CD4-positive, alpha-beta T cell treated with Interleukin-4 for 4 hours (primary cell): Measurements from ENCODE around the gene ATP5IF1.

Source experiments
- DNase-seq: peaks from one replicate; pipeline ENCODE4 v3.0.0-alpha.2; 2020

Gene ATP5IF1

GRCh38 chr1:28267633-28268032, 31.7 kb downstream of the ATP5IF1 start:
- no peak for DNase-seq

GRCh38 chr1:28269529-28269928, 33.6 kb downstream of the ATP5IF1 start:
- DNase-seq = no peak

DNA sequence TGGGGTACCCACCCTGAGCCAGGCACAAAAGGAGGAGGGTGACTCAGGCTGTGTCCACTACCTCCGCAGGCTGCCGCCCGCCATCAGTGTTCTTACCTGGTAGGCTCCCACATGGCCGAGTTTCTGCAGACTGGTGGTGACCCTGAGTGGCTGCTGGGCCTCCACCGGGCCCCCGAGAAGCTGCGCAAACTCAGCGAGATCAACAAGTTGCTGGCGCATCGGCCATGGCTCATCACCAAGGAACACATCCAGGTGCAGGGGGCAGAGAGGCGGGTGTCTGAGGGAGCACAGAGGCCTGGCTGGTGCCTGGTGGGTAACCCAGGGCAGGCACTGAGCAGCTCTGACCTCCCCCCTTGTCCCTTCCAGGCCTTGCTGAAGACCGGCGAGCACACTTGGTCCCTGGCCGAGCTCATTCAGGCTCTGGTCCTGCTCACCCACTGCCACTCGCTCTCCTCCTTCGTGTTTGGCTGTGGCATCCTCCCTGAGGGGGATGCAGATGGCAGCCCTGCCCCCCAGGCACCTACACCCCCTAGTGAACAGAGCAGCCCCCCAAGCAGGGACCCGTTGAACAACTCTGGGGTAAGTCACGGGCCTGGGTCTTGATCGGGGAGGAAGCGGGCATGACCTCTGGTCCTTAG, 36.4 kb downstream of the ATP5IF1 start:
- DNase-seq = no peak

GRCh38 chr1:28273216-28273860, 37.4 kb downstream of the ATP5IF1 start:
- DNase-seq = no peak

- no peak for DNase-seq
Measured at GRCh38 chr1:28278763-28279162, 42.8 kb downstream of the ATP5IF1 start.

- DNase-seq = no peak
Measured at GRCh38 chr1:28279721-28280120, 43.8 kb downstream of the ATP5IF1 start.

DNA sequence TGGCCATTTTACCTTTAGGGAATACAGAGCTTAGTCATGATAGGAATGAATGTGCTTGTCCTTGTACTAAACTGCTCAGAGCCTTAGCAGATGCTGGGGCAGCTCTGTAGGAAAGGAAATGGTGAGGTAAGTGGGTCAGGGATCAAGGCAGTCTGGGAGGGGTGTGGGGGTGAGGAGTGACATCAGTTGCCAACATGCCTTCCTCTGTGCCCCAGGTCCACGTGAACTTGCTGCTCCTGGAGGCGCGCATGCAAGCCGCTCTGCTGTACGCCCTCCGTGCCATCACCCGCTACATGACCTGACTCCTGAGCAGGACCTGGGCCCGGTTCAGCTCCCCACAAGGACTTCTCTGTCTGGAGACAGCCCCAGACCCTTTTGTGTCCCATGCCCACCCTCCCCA, 44.6 kb downstream of the ATP5IF1 start:
- DNase-seq = no peak

- DNase-seq = no peak
Measured at GRCh38 chr1:28280977-28281381, 45.1 kb downstream of the ATP5IF1 start.

DNA sequence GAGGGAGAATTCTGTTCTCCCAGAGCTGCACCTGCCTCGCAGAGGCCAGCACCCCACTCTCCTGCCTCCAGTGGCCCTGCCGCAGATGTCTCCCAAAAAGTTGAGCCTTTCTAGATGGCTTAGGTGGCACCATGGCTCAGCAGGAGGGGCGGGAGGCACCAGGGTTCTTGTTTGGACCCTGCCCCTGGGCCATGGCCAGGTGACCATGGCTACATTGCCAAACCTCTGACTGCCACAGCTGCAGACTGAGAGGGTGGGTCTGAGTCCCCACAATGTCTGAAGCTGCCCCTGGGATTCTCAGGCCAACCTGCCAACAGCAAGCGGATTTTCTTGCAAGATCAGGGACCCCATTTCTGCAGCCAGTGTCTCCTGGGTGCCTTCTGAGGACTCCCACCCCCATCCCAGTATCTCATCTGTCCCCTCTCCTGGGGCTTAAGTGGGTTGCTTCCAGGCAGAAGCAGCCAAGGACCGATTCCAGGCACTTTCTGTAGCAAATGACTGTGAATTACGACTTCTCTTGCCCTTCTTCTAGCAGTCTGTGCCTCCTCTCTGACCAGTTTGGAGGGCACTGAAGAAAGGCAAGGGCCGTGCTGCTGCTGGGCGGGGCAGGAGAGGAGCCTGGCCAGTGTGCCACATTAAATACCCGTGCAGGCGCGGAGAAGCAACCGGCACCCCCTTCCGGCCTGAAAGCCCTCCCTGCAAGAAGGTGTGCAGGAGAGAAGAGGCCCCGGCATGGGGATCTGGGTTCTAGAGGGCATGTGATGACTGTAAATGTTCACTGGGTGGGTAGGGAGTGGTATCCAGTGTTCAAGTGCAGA, 45.9 kb downstream of the ATP5IF1 start:
- DNase-seq = no peak

DNA sequence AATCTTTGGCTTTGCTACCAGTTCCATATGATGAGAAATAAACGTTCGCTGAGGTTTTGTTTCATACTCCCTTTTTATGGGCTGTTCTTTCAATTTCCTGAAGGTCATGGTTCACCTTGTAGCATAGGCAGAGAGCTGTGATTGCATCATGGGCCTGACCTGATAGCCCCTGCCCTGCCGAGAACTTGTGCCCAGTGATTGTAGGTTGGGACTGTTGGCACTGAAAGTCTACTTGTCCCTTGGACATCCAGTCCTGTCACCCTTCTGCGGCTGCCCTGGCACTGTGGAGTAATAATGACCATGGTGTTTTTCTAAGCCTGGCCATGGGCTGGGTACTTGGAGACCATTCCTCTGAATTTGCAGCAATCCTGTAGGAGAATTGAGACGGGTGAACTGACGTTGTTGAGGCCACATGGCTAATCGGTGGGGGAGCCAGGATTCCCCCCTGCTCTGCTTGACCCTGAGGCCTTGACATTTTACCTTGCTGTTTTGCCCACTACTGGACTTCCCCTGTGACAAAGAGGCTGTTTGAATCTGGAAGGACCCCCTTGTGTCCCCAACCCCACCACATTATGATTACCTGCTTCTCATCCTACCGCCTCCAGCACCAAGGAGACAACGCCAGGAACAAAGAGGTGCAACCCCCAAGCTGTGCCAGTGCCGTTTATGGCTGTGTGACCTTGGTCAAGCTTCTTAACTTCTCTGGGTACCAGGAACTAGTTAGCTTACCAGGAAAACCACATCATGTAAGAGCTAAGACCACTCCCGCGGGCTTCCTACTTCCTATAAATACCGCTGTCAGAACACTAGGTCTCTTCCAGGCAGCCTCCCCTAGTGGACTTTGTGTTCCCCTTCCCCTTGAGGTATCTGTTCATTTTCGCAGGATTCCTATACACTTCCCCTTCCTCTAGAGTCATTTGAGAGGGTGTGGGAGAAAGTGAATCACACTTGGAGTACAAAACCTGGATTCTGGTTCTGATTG, 46.8 kb downstream of the ATP5IF1 start:
- no peak for DNase-seq

GRCh38 chr1:28286111-28286510, 50.2 kb downstream of the ATP5IF1 start:
- DNase-seq = no peak
